A673 (cell line): ENCODE data around the gene CHRNA1. TPM values are rescaled to one million over a fixed set of nuclear protein-coding genes. Genes with fewer than 3 reads are reported as not detected.

Source experiments
- BruUV-seq: library from RNA; stranded (reverse); fragments of 400-500 nt; replicated peaks from 2 replicates; lab custom pipeline; 2021; lab: Mats Ljungman, UMichigan
- CTCF ChIA-PET: fragments of 300-600 bp; sonication (Branson Sonifier 250); formaldehyde crosslinking; loops from one replicate; lab custom pipeline; 2022; ENCODE audit warnings: antibody characterized with exemption; lab: Charles Lee
- POLR2A ChIA-PET: fragments of 300-600 bp; sonication (Branson Sonifier 250); formaldehyde crosslinking; loops from one replicate; lab custom pipeline; 2022; ENCODE audit warnings: antibody characterized with exemption; ENCODE audit not compliant: low non-redundant PET; lab: Charles Lee
- DNase-seq: peaks from one replicate; pipeline ENCODE4 v3.0.0-alpha.2; 2015; ENCODE audit warnings: low spot score
- H3K27ac ChIP-seq: fragments of 200-600 bp; sonication (generic); 2 replicates; pipeline ENCODE4 v1.5.1; 2016; ENCODE audit warnings: mixed run types, low read depth, mild to moderate bottlenecking, mixed read lengths, antibody characterized with exemption, low read length; ENCODE audit not compliant: poor library complexity, severe bottlenecking
- H3K27me3 ChIP-seq: fragments of 200-600 bp; sonication (generic); replicated peaks from 2 replicates; pipeline ENCODE4 v1.6.1; 2017; ENCODE audit warnings: mixed run types, low read depth, mild to moderate bottlenecking, mixed read lengths, antibody characterized with exemption, low read length; ENCODE audit not compliant: insufficient read depth, poor library complexity
- H3K36me3 ChIP-seq: fragments of 200-600 bp; sonication (generic); 2 replicates; pipeline ENCODE4 v1.6.1; 2016; ENCODE audit warnings: mixed run types, mild to moderate bottlenecking, mixed read lengths, antibody characterized with exemption, low read length; ENCODE audit not compliant: insufficient read depth, poor library complexity, severe bottlenecking
- H3K4me1 ChIP-seq: fragments of 200-600 bp; sonication (generic); 2 replicates; pipeline ENCODE4 v1.6.1; 2017; ENCODE audit warnings: mixed run types, mild to moderate bottlenecking, mixed read lengths, antibody characterized with exemption, low read length; ENCODE audit not compliant: insufficient read depth, poor library complexity, severe bottlenecking
- H3K4me3 ChIP-seq: fragments of 200-600 bp; sonication (generic); 2 replicates; pipeline ENCODE4 v1.5.1; 2016; ENCODE audit warnings: low read depth, mixed run types, mild to moderate bottlenecking, mixed read lengths, low read length; ENCODE audit not compliant: poor library complexity, severe bottlenecking
- H3K9me3 ChIP-seq: fragments of 200-600 bp; sonication (generic); 2 replicates; pipeline ENCODE4 v1.6.1; 2016; ENCODE audit warnings: mixed run types, low read depth, mild to moderate bottlenecking, mixed read lengths, antibody characterized with exemption, low read length; ENCODE audit not compliant: poor library complexity, severe bottlenecking
- EZH2 ChIP-seq: fragments of 200-600 bp; sonication (generic); IDR thresholded peaks from 2 replicates; pipeline ENCODE4 v1.6.1; 2017; ENCODE audit warnings: borderline replicate concordance, low read depth, mild to moderate bottlenecking, mixed read lengths, antibody characterized with exemption, low read length; ENCODE audit not compliant: poor library complexity, severe bottlenecking
- intact Hi-C: fragments of 100-400 bp; cut with micrococcal nuclease; formaldehyde crosslinking; loops from one replicate; pipeline ENCODE4 v1.10.0; 2022; ENCODE audit not compliant: unreplicated experiment
- total RNA-seq: library from RNA; stranded (reverse); gene quantifications from 2 replicates; pipeline ENCODE4 v1.2.3, GENCODE V29; 2021
- TF ChIP-seq, protein P1 (sequence below): fragments of 300-800, 200-600 bp; sonication (generic); conservative IDR thresholded peaks from 2 replicates; pipeline ENCODE4 v1.5.1; 2017; ENCODE audit warnings: low read depth, mild to moderate bottlenecking, antibody characterized with exemption, low read length, moderate library complexity, mixed read lengths

CHRNA1 gene
- total RNA-seq, 1 experiment from 2014 or later: not detected

DNA sequence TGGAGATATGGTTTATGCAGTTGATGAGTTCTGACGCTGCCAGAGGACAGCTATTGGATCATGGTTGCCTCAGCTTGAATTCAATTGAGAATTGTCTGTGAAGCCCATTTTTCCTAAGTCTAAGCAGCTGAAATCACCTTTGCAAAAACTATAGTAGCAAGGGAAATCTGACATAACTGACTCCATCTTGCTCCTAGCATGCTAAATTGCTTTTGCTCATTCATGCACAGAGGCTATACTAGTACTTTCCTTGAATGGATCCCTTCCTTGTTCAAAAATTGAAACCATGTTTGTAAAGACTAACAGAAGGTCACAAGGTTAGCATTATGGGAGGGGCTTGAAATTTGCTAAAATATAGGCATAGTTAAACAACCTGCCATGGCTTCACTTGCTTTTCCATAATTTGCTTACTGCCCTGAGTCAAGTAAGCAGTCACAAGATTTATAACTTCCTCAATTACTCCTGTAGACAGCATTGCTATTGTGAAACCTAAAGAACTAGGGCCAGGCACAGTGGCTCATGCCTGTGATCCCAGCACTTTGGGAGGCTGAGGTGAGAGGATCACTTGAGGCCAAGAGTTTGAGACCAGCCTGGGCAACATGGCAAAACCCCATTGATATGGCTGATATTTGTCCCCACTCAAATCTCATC is 41.2 kb downstream of the CHRNA1 start:
- H3K4me1 ChIP-seq: no peaks in the 10 kb centered on the region
- H3K27ac ChIP-seq: no peak overlapping the region
- TF ChIP-seq, protein P1, sequence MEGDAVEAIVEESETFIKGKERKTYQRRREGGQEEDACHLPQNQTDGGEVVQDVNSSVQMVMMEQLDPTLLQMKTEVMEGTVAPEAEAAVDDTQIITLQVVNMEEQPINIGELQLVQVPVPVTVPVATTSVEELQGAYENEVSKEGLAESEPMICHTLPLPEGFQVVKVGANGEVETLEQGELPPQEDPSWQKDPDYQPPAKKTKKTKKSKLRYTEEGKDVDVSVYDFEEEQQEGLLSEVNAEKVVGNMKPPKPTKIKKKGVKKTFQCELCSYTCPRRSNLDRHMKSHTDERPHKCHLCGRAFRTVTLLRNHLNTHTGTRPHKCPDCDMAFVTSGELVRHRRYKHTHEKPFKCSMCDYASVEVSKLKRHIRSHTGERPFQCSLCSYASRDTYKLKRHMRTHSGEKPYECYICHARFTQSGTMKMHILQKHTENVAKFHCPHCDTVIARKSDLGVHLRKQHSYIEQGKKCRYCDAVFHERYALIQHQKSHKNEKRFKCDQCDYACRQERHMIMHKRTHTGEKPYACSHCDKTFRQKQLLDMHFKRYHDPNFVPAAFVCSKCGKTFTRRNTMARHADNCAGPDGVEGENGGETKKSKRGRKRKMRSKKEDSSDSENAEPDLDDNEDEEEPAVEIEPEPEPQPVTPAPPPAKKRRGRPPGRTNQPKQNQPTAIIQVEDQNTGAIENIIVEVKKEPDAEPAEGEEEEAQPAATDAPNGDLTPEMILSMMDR: no peak
- no peak for TF ChIP-seq EZH2
- CTCF ChIA-PET: no interaction called here
- DNase-seq: no peak
- intact Hi-C loops: no loop called here
- H3K27me3 ChIP-seq: peaks cover 4% of the 10 kb centered on the region
- POLR2A ChIA-PET: no interaction called here
- BruUV-seq: no TSS peak
- no peaks in the 10 kb centered on the region for H3K9me3 ChIP-seq
- no peak overlapping the region for H3K4me3 ChIP-seq
- H3K36me3 ChIP-seq: no peaks in the 10 kb centered on the region

DNA sequence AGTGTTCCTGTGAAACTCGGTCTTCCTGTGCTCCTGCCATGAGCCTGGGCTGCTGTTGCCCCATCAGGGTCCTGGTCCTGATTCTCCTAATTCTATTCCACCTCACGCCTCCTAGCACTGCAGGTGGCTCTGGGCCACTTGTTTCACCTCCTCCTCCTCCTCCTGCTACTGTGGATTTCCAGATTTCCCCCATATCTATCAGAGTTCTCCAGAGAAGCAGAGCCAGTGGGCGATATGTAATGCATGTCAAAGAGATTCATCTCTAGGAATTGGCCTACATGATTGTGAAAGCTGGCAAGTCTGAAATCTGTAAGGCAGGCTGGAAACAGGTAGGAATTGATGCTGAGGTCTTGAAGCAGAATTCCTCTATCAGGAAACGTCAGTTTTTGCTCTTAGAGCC is 45.3 kb downstream of the CHRNA1 start:
- ChIA-PET POLR2A (interaction anchor here (0.6 kb wide), 1 partner anchor 17 kb away, joined by 3 read pairs; no protein-coding TSS in a partner anchor), CTCF (no interaction called here)
- no peaks in the 10 kb centered on the region for H3K27me3 ChIP-seq
- intact Hi-C loops: no loop called here
- no peak overlapping the region for H3K27ac ChIP-seq
- no peak for DNase-seq
- no peaks in the 10 kb centered on the region for H3K36me3 ChIP-seq
- BruUV-seq: no TSS peak
- H3K4me1 ChIP-seq: no peaks in the 10 kb centered on the region
- no peaks in the 10 kb centered on the region for H3K9me3 ChIP-seq
- no peak for TF ChIP-seq EZH2
- TF ChIP-seq, protein P1: no peak
- no peak overlapping the region for H3K4me3 ChIP-seq

DNA sequence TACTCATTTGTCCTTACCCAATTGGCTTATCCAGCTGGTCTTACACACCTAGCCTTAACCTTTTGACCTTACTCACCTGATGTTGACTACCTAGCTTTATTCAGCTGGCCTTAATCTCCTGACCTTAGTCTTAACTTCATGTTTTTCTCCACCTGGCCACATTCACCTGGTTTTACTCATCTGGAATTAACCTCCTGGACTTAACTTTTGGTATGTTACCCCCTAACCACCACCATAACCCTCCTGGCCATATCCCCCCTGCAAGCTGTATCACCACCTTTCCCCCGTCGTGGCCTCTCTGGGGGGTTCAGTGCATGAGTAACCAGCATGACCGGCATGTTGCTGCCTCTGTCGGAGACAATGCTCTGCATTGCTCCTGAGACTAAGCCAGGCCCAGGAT is 45.7 kb downstream of the CHRNA1 start:
- H3K36me3 ChIP-seq: no peaks in the 10 kb centered on the region
- DNase-seq: no peak
- no peaks in the 10 kb centered on the region for H3K4me1 ChIP-seq
- no peak overlapping the region for H3K27ac ChIP-seq
- CTCF ChIA-PET: no interaction called here
- no TSS peak for BruUV-seq
- no peak overlapping the region for H3K4me3 ChIP-seq
- TF ChIP-seq, protein P1: no peak
- TF ChIP-seq EZH2: no peak
- POLR2A ChIA-PET: no interaction called here
- H3K27me3 ChIP-seq: no peaks in the 10 kb centered on the region
- intact Hi-C loops: no loop called here
- H3K9me3 ChIP-seq: no peaks in the 10 kb centered on the region
